Activated naive CD8-positive, alpha-beta T cell treated with anti-CD3 and anti-CD28 coated beads, Interleukin-2, amount 10 ng/mL, durations not matched to agents 7 days and 5 days (primary cell): ENCODE results near the gene LGALS13. TPM values are rescaled to one million over a fixed set of nuclear protein-coding genes. Genes with fewer than 3 reads are reported as not detected.
"Not testable (repeated sequence)": the region's sequence is repeated elsewhere in the genome, so short reads cannot be mapped to it uniquely, and the experiment has no call there.

ENCODE experiments used
- ATAC-seq: fragments of 150-1000 bp; cut with Tn5 transposase; one replicate; pipeline ENCODE4 v1.10.0; 2021; ENCODE audit warnings: low read depth, moderate library complexity
- POLR2A ChIA-PET: fragments of 350-600 bp; sonication (Branson Sonifier 250); formaldehyde crosslinking; loops from one replicate; lab custom pipeline; 2021; ENCODE audit warnings: antibody characterized with exemption; lab: Charles Lee
- DNase-seq: peaks from one replicate; pipeline ENCODE4 v3.0.0; 2021
- H3K27ac Mint-ChIP-seq: one replicate; pipeline ENCODE4 v1.8.0; 2022; ENCODE audit warnings: mild to moderate bottlenecking, mixed read lengths
- H3K27me3 Mint-ChIP-seq: one replicate; pipeline ENCODE4 v1.8.0; 2022; ENCODE audit warnings: mild to moderate bottlenecking, moderate library complexity, mixed read lengths
- H3K36me3 Mint-ChIP-seq: one replicate; pipeline ENCODE4 v1.8.0; 2021; ENCODE audit warnings: mild to moderate bottlenecking, mixed read lengths
- H3K4me1 Mint-ChIP-seq: one replicate; pipeline ENCODE4 v1.8.0; 2021; ENCODE audit warnings: mixed read lengths
- H3K4me3 Mint-ChIP-seq: one replicate; pipeline ENCODE4 v1.8.0; 2022; ENCODE audit warnings: mild to moderate bottlenecking, moderate library complexity, mixed read lengths
- H3K9me3 Mint-ChIP-seq: one replicate; pipeline ENCODE4 v1.8.0; 2021; ENCODE audit warnings: mixed read lengths
- total RNA-seq, 2 experiments: library from RNA; stranded (reverse); gene quantifications; one replicate each; pipeline ENCODE4 v1.2.3, GENCODE V29; 2021

LGALS13 gene
- total RNA-seq, 2 experiments from 2014 or later: not detected

GRCh38 chr19:39590265-39590664, 12.1 kb upstream of the LGALS13 start:
- Mint-ChIP-seq H3K27me3 (peaks cover 6% of the 10 kb centered on the region), H3K36me3 (no peaks in the 10 kb centered on the region), H3K27ac (no peak overlapping the region), H3K4me3 (no peak overlapping the region), H3K9me3 (peaks cover 1% of the 10 kb centered on the region), H3K4me1 (no peaks in the 10 kb centered on the region)
- no peak for ATAC-seq
- DNase-seq: no peak
- POLR2A ChIA-PET: no interaction called here

DNA sequence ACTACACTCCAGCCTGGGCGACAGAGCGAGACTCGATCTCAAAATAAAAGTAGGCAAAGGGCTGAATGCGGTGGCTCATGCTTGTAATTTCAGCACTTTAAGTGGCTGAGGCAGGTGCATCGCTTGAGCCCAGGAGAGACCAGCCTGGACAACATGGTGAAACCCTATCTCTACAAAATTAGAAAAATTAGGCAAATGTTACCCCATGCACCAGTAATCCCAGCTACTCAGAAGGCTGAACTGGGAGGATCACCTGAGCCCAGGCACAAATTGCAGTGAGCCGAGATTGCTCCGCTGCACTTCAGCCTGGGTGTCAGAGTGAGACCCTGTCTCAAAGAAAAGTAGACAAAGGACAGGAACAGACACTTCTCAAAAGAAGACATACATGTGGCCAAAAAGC, 9.9 kb upstream of the LGALS13 start:
- Mint-ChIP-seq H3K4me3 (no peak overlapping the region), H3K27me3 (peaks cover 4% of the 10 kb centered on the region), H3K4me1 (no peaks in the 10 kb centered on the region), H3K9me3 (peaks cover 1% of the 10 kb centered on the region), H3K36me3 (no peaks in the 10 kb centered on the region), H3K27ac (no peak overlapping the region)
- no peak for ATAC-seq
- DNase-seq: no peak
- POLR2A ChIA-PET: no interaction called here

DNA sequence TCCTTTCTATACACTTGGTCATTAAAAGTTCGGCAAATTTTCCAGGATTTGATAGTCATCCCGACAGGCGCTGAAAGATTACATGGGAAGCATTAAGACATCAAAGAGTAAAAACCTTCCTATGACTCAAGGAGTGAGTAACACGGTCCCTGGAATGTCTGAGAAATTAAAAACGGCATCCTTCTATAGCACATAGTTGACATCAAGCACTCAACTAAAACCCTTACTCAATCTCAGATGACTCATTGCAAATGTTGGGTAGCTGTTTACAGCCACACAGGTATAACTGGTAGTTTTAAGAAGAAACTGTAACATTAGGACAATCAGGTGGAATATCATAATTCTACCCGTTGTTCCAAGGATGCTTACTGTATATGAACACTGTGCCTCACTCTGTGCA, 6.4 kb upstream of the LGALS13 start:
- no peak for ATAC-seq
- no peak overlapping the region for H3K27ac Mint-ChIP-seq

GRCh38 chr19:39596911-39597310, 5.4 kb upstream of the LGALS13 start:
- no peak for ATAC-seq
- Mint-ChIP-seq H3K27me3 (peaks cover 8% of the 10 kb centered on the region), H3K36me3 (no peaks in the 10 kb centered on the region), H3K4me3 (no peak overlapping the region), H3K9me3 (no peaks in the 10 kb centered on the region), H3K27ac (no peak overlapping the region), H3K4me1 (no peaks in the 10 kb centered on the region)
- DNase-seq: no peak
- POLR2A ChIA-PET: no interaction called here

More for the DNA sequence above, 6.4 kb upstream of the LGALS13 start:
- Mint-ChIP-seq H3K27me3 (peaks cover 7% of the 10 kb centered on the region), H3K4me1 (no peaks in the 10 kb centered on the region), H3K36me3 (no peaks in the 10 kb centered on the region), H3K9me3 (no peaks in the 10 kb centered on the region), H3K4me3 (no peak overlapping the region)
- POLR2A ChIA-PET: no interaction called here
- no peak for DNase-seq

DNA sequence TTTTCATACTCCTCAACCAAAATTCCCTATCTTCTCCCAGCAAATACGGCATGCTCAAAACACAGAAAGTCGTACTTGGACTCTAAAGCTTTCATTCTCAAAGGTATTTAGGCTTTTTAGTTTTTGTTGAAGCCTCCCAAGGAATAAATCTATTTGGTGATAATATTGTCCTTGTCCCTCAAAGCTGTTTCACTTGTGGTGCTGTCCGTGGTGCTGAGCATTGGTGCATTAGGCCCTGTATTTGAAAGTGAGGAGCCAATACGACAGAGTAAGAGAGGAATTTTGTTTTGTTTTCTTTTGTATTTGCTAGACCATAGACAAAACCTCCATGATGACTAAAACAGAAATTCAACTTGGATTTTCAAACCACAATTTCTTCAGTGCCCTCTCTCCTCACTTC, 3.2 kb upstream of the LGALS13 start:
- ATAC-seq (no peak), DNase-seq (peak; percentile 50)
- no peaks in the 10 kb centered on the region for H3K9me3 Mint-ChIP-seq
- POLR2A ChIA-PET: no interaction called here
- peaks cover 7% of the 10 kb centered on the region for H3K27me3 Mint-ChIP-seq
- H3K27ac Mint-ChIP-seq: no peak overlapping the region
- no peak overlapping the region for H3K4me3 Mint-ChIP-seq
- H3K36me3 Mint-ChIP-seq: no peaks in the 10 kb centered on the region
- H3K4me1 Mint-ChIP-seq: no peaks in the 10 kb centered on the region

DNA sequence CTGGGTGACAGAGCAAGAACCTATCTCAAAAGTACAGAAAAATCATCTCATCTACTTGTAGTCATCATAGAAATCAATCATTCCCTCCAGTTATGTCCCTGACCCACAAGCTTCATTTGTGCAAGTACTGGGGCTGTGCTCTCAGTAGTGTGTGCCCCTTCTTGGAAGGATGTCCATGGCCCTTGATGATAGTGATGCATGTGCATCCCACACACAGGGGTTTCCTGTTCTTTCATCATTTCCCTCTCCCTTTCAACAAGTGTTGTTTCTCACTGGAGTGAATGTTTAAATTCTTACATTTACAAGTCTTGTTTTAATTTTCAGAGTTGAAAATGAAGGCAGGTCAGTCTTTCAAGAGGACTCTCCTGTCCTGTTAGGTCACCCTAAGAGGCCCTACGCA, 1.5 kb downstream of the LGALS13 start:
- H3K36me3 Mint-ChIP-seq: no peaks in the 10 kb centered on the region
- no peak for DNase-seq
- POLR2A ChIA-PET: no interaction called here
- H3K27ac Mint-ChIP-seq: no peak overlapping the region
- no peaks in the 10 kb centered on the region for H3K4me1 Mint-ChIP-seq
- peaks cover 12% of the 10 kb centered on the region for H3K27me3 Mint-ChIP-seq
- no peak overlapping the region for H3K4me3 Mint-ChIP-seq
- no peak for ATAC-seq
- H3K9me3 Mint-ChIP-seq: no peaks in the 10 kb centered on the region

GRCh38 chr19:39607021-39607420, 4.7 kb downstream of the LGALS13 start:
- Mint-ChIP-seq H3K27me3 (peaks cover 6% of the 10 kb centered on the region), H3K4me3 (no peak overlapping the region), H3K36me3 (no peaks in the 10 kb centered on the region), H3K4me1 (no peaks in the 10 kb centered on the region), H3K27ac (no peak overlapping the region), H3K9me3 (no peaks in the 10 kb centered on the region)
- POLR2A ChIA-PET: interaction anchor here (0.5 kb wide), 1 partner anchor 536 kb away, joined by 4 read pairs; no protein-coding TSS in a partner anchor
- ATAC-seq: no peak
- DNase-seq: no peak

GRCh38 chr19:39607561-39607960, 5.2 kb downstream of the LGALS13 start:
- no peak overlapping the region for H3K27ac Mint-ChIP-seq
- POLR2A ChIA-PET: interaction anchor here (0.5 kb wide), 1 partner anchor 536 kb away, joined by 4 read pairs; no protein-coding TSS in a partner anchor

GRCh38 chr19:39613597-39613996, 11.3 kb downstream of the LGALS13 start:
- Mint-ChIP-seq H3K27ac (no peak overlapping the region), H3K27me3 (peaks cover 10% of the 10 kb centered on the region), H3K4me1 (no peaks in the 10 kb centered on the region), H3K9me3 (peaks cover 10% of the 10 kb centered on the region), H3K4me3 (no peak overlapping the region), H3K36me3 (no peaks in the 10 kb centered on the region)
- POLR2A ChIA-PET: no interaction called here
- no peak for ATAC-seq
- no peak for DNase-seq

More at GRCh38 chr19:39607561-39607960, 5.2 kb downstream of the LGALS13 start:
- Mint-ChIP-seq H3K36me3 (no peaks in the 10 kb centered on the region), H3K4me1 (no peaks in the 10 kb centered on the region), H3K4me3 (no peak overlapping the region), H3K27me3 (peaks cover 7% of the 10 kb centered on the region), H3K9me3 (peaks cover 2% of the 10 kb centered on the region)
- DNase-seq (no peak), ATAC-seq (no peak)

- POLR2A ChIA-PET: no interaction called here
Measured at GRCh38 chr19:39617745-39618144, 15.4 kb downstream of the LGALS13 start.

DNA sequence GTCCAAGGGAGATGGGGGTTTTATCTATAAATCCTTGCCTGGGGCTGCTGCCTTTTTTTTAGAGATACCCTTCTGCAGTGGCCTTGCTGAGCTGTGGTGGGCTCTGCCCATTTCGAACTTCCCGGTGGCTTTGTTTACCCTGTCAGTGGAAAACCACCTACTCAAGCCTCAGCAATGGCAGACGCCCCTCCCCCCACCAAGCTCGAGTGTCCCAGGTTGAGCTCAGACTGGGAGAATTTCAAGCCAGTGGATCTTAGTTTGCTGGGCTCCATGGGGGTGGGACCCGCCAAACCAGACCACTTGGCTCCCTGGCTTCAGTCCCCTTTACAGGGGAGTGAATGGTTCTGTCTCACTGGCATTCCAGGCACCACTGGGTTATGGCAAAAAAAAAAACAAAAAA, 21.6 kb downstream of the LGALS13 start:
- Mint-ChIP-seq H3K4me3 (no peak overlapping the region), H3K4me1 (no peaks in the 10 kb centered on the region), H3K27me3 (peaks cover 41% of the 10 kb centered on the region), H3K9me3 (no peaks in the 10 kb centered on the region), H3K36me3 (no peaks in the 10 kb centered on the region), H3K27ac (no peak overlapping the region)
- ATAC-seq (no peak), DNase-seq (no peak)
- POLR2A ChIA-PET: no interaction called here

More at GRCh38 chr19:39617745-39618144, 15.4 kb downstream of the LGALS13 start:
- no peak overlapping the region for H3K27ac Mint-ChIP-seq
- DNase-seq: no peak
- H3K4me1 Mint-ChIP-seq: no peaks in the 10 kb centered on the region
- H3K27me3 Mint-ChIP-seq: peaks cover 42% of the 10 kb centered on the region
- peaks cover 6% of the 10 kb centered on the region for H3K9me3 Mint-ChIP-seq
- ATAC-seq: no peak
- no peaks in the 10 kb centered on the region for H3K36me3 Mint-ChIP-seq
- H3K4me3 Mint-ChIP-seq: no peak overlapping the region

DNA sequence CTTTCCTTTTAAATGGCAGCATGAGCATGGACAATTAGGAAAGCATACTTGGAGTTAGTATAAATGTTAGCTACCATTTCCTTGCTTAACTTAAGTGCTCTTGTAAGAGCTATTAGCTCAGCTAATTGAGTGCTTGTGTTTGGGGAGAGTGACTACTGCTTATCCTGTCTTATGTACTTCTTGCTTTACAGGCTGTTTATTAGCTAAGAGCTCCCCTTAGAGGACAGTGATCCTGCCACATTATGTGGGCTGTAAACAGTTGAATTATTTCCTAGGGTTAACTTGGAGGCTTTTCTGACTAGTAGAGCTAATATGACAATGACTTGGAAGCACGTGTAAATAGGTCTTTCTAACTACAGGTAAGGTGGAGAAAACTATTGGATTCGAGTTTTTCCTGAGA, 25.3 kb downstream of the LGALS13 start:
- DNase-seq, H3K4me3 Mint-ChIP-seq: not testable (repeated sequence)

DNA sequence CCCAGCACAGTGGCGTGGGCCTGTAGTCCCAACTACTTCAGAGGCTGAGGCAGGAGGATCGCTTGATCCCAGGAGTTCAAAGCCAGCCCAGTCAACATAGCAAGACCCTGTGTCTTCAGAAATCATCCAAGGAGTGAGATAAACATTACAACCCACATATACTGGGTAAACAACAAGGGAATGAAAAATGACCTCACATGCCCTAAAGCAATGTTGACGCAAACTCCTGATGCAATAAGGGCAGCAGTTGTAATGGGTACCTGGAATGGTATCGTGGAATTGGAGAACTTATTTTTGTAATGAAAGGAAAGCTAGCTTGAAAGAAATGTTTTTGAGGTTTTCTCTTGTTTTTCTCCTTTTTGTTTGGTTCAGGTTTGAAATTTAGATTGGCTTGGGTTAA, 28.9 kb downstream of the LGALS13 start:
- H3K36me3 Mint-ChIP-seq: no peaks in the 10 kb centered on the region
- no peak for DNase-seq
- H3K4me3 Mint-ChIP-seq: no peak overlapping the region
- no peak overlapping the region for H3K27ac Mint-ChIP-seq
- H3K4me1 Mint-ChIP-seq: no peaks in the 10 kb centered on the region
- no peaks in the 10 kb centered on the region for H3K9me3 Mint-ChIP-seq
- POLR2A ChIA-PET: no interaction called here
- peaks cover 35% of the 10 kb centered on the region for H3K27me3 Mint-ChIP-seq
- no peak for ATAC-seq

More for the DNA sequence above, 25.3 kb downstream of the LGALS13 start:
- H3K9me3 Mint-ChIP-seq, H3K27ac Mint-ChIP-seq, ATAC-seq, H3K36me3 Mint-ChIP-seq, POLR2A ChIA-PET, H3K4me1 Mint-ChIP-seq: not testable (repeated sequence)
- H3K27me3 Mint-ChIP-seq: peaks cover 24% of the 10 kb centered on the region

DNA sequence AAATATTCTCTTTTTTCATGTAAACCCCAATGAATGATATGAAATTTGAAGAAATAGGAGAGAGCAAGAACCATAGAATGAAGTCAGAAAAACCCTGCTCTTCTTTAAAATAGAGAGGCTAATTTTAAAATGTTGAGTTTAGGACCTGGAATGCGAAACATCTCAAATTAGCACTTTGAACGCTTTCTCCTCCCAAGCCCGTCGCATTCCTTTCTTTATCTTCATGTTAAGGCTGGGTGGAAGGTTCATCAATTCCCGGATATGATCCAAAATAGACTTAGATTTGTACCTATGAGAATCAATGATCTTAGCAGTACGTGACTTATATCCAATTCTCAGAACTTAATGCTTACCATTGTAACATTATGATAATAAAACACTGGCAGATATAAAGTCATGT, 29.3 kb downstream of the LGALS13 start:
- H3K4me1 Mint-ChIP-seq: no peaks in the 10 kb centered on the region
- H3K4me3 Mint-ChIP-seq: no peak overlapping the region
- no peak for ATAC-seq
- H3K27ac Mint-ChIP-seq: no peak overlapping the region
- POLR2A ChIA-PET: no interaction called here
- no peaks in the 10 kb centered on the region for H3K36me3 Mint-ChIP-seq
- peaks cover 37% of the 10 kb centered on the region for H3K27me3 Mint-ChIP-seq
- DNase-seq: no peak
- no peaks in the 10 kb centered on the region for H3K9me3 Mint-ChIP-seq

DNA sequence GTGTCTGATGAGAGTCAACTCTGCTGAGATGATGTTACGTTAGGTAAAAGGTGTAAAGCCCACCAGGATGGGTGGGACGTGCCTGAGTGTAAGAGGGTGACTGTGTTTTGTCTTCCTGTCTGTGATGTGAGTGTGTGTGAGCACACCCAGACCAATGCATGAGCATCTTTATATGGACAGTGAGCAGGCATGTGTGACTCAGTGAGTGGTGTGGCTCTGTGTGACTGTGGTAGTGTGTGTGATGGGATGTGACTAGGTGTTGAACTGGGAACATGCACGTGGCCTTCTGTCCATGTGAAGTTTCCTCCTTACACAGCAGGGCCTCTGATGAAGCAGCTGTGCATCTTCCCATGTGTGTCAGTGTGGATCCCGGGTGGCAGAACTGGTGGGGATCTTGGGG, 35.6 kb downstream of the LGALS13 start:
- ATAC-seq (no peak), DNase-seq (no peak)
- Mint-ChIP-seq H3K27ac (no peak overlapping the region), H3K4me3 (no peak overlapping the region), H3K36me3 (no peaks in the 10 kb centered on the region), H3K9me3 (no peaks in the 10 kb centered on the region), H3K27me3 (peaks cover 33% of the 10 kb centered on the region), H3K4me1 (no peaks in the 10 kb centered on the region)
- POLR2A ChIA-PET: no interaction called here
